ENCODE results near the gene PLA2G6.

The PLA2G6 gene

GRCh38 chr22:38132136-38132535, 49.5 kb downstream of the PLA2G6 start:
- H3K4me3 ChIP-seq (ENCODE audit: low read length), result no peak overlapping the region
- no peaks in the 10 kb centered on the region for H3K9me3 ChIP-seq (ENCODE audit: control insufficient read depth, insufficient read depth, low read length)
- no CpG with 5 or more reads among the region's 7 CpGs for WGBS (ENCODE audit: insufficient coverage, insufficient read length)
- H3K4me1 ChIP-seq (ENCODE audit: control insufficient read depth, insufficient read depth, low read length), result no peaks in the 10 kb centered on the region
- no peak for DNase-seq (ENCODE audit: low read depth, low spot score)
- no peak overlapping the region for H3K27ac ChIP-seq (ENCODE audit: low read length)
- no peaks in the 10 kb centered on the region for H3K36me3 ChIP-seq (ENCODE audit: control insufficient read depth, insufficient read depth, low read length)
- no peaks in the 10 kb centered on the region for H3K27me3 ChIP-seq (ENCODE audit: control insufficient read depth, insufficient read depth, low read length)

GRCh38 chr22:38131399-38131798, 50.2 kb downstream of the PLA2G6 start:
- Histone ChIP-seq H3K27me3 (ENCODE audit: control insufficient read depth, insufficient read depth, low read length) (no peaks in the 10 kb centered on the region), H3K4me3 (ENCODE audit: low read length) (no peak overlapping the region), H3K9me3 (ENCODE audit: control insufficient read depth, insufficient read depth, low read length) (no peaks in the 10 kb centered on the region), H3K36me3 (ENCODE audit: control insufficient read depth, insufficient read depth, low read length) (no peaks in the 10 kb centered on the region; the same call in 1 of the 2 replicates), H3K4me1 (ENCODE audit: control insufficient read depth, insufficient read depth, low read length) (no peaks in the 10 kb centered on the region), H3K27ac (ENCODE audit: low read length) (no peak overlapping the region)
- no CpG with 5 or more reads among the region's 2 CpGs for WGBS (ENCODE audit: insufficient coverage, insufficient read length)
- DNase-seq (ENCODE audit: low read depth, low spot score), result no peak

- DNase-seq (ENCODE audit: low read depth, low spot score), result no peak
- Histone ChIP-seq H3K36me3 (ENCODE audit: control insufficient read depth, insufficient read depth, low read length) (no peaks in the 10 kb centered on the region; the same call in 1 of the 2 replicates), H3K9me3 (ENCODE audit: control insufficient read depth, insufficient read depth, low read length) (no peaks in the 10 kb centered on the region), H3K27me3 (ENCODE audit: control insufficient read depth, insufficient read depth, low read length) (no peaks in the 10 kb centered on the region), H3K27ac (ENCODE audit: low read length) (no peak overlapping the region), H3K4me1 (ENCODE audit: control insufficient read depth, insufficient read depth, low read length) (no peaks in the 10 kb centered on the region; the same call in 1 of the 2 replicates), H3K4me3 (ENCODE audit: low read length) (no peak overlapping the region)
- WGBS (ENCODE audit: insufficient coverage, insufficient read length), result no CpG with 5 or more reads among the region's 9 CpGs
Observed at GRCh38 chr22:38129856-38130255, 51.8 kb downstream of the PLA2G6 start.

- DNase-seq (ENCODE audit: low read depth, low spot score), result no peak
- no CpG with 5 or more reads among the region's 10 CpGs for whole genome bisulfite sequencing (ENCODE audit: insufficient coverage, insufficient read length)
Observed at GRCh38 chr22:38129021-38129420, 52.6 kb downstream of the PLA2G6 start.

GRCh38 chr22:38127869-38128268, 53.8 kb downstream of the PLA2G6 start:
- Histone ChIP-seq H3K27ac (ENCODE audit: low read length) (no peak overlapping the region), H3K36me3 (ENCODE audit: control insufficient read depth, insufficient read depth, low read length) (no peaks in the 10 kb centered on the region; the same call in 1 of the 2 replicates), H3K9me3 (ENCODE audit: control insufficient read depth, insufficient read depth, low read length) (no peaks in the 10 kb centered on the region), H3K27me3 (ENCODE audit: control insufficient read depth, insufficient read depth, low read length) (no peaks in the 10 kb centered on the region), H3K4me3 (ENCODE audit: low read length) (no peak overlapping the region), H3K4me1 (ENCODE audit: control insufficient read depth, insufficient read depth, low read length) (no peaks in the 10 kb centered on the region; the same call in 1 of the 2 replicates)
- WGBS (ENCODE audit: insufficient coverage, insufficient read length), result no CpG with 5 or more reads among the region's 9 CpGs
- DNase-seq (ENCODE audit: low read depth, low spot score), result no peak

More at GRCh38 chr22:38129021-38129420, 52.6 kb downstream of the PLA2G6 start:
- Histone ChIP-seq H3K27me3 (ENCODE audit: control insufficient read depth, insufficient read depth, low read length) (no peaks in the 10 kb centered on the region), H3K9me3 (ENCODE audit: control insufficient read depth, insufficient read depth, low read length) (no peaks in the 10 kb centered on the region), H3K4me1 (ENCODE audit: control insufficient read depth, insufficient read depth, low read length) (no peaks in the 10 kb centered on the region; the same call in 1 of the 2 replicates), H3K4me3 (ENCODE audit: low read length) (no peak overlapping the region), H3K27ac (ENCODE audit: low read length) (no peak overlapping the region), H3K36me3 (ENCODE audit: control insufficient read depth, insufficient read depth, low read length) (no peaks in the 10 kb centered on the region; the same call in 1 of the 2 replicates)

- Histone ChIP-seq H3K27me3 (ENCODE audit: control insufficient read depth, insufficient read depth, low read length) (no peaks in the 10 kb centered on the region), H3K9me3 (ENCODE audit: control insufficient read depth, insufficient read depth, low read length) (no peaks in the 10 kb centered on the region), H3K36me3 (ENCODE audit: control insufficient read depth, insufficient read depth, low read length) (no peaks in the 10 kb centered on the region; the same call in 1 of the 2 replicates), H3K4me3 (ENCODE audit: low read length) (no peak overlapping the region), H3K27ac (ENCODE audit: low read length) (no peak overlapping the region), H3K4me1 (ENCODE audit: control insufficient read depth, insufficient read depth, low read length) (no peaks in the 10 kb centered on the region; the same call in 1 of the 2 replicates)
- DNase-seq (ENCODE audit: low read depth, low spot score), result no peak
- no CpG with 5 or more reads among the region's 23 CpGs for whole genome bisulfite sequencing (ENCODE audit: insufficient coverage, insufficient read length)
Observed at GRCh38 chr22:38126928-38127668, 54.5 kb downstream of the PLA2G6 start.

- no peak overlapping the region for H3K27ac ChIP-seq (ENCODE audit: low read length)
- H3K4me1 ChIP-seq (ENCODE audit: control insufficient read depth, insufficient read depth, low read length), result no peaks in the 10 kb centered on the region; the same call in 1 of the 2 replicates
- no peaks in the 10 kb centered on the region for H3K27me3 ChIP-seq (ENCODE audit: control insufficient read depth, insufficient read depth, low read length)
- H3K4me3 ChIP-seq (ENCODE audit: low read length), result no peak overlapping the region
- H3K9me3 ChIP-seq (ENCODE audit: control insufficient read depth, insufficient read depth, low read length), result no peaks in the 10 kb centered on the region
- DNase-seq (ENCODE audit: low read depth, low spot score), result no peak
- H3K36me3 ChIP-seq (ENCODE audit: control insufficient read depth, insufficient read depth, low read length), result no peaks in the 10 kb centered on the region; the same call in 1 of the 2 replicates
- no CpG with 5 or more reads among the region's 11 CpGs for WGBS (ENCODE audit: insufficient coverage, insufficient read length)
Observed at GRCh38 chr22:38125751-38126201, 55.9 kb downstream of the PLA2G6 start.

GRCh38 chr22:38125038-38125610, 56.5 kb downstream of the PLA2G6 start:
- no peaks in the 10 kb centered on the region for H3K9me3 ChIP-seq (ENCODE audit: control insufficient read depth, insufficient read depth, low read length)
- no peaks in the 10 kb centered on the region for H3K27me3 ChIP-seq (ENCODE audit: control insufficient read depth, insufficient read depth, low read length)
- H3K27ac ChIP-seq (ENCODE audit: low read length), result no peak overlapping the region
- DNase-seq (ENCODE audit: low read depth, low spot score), result no peak
- no peak overlapping the region for H3K4me3 ChIP-seq (ENCODE audit: low read length)
- WGBS (ENCODE audit: insufficient coverage, insufficient read length), result no CpG with 5 or more reads among the region's 14 CpGs
- H3K36me3 ChIP-seq (ENCODE audit: control insufficient read depth, insufficient read depth, low read length), result no peaks in the 10 kb centered on the region; the same call in 1 of the 2 replicates
- no peaks in the 10 kb centered on the region; the same call in 1 of the 2 replicates for H3K4me1 ChIP-seq (ENCODE audit: control insufficient read depth, insufficient read depth, low read length)

- no CpG with 5 or more reads among the region's 21 CpGs for WGBS (ENCODE audit: insufficient coverage, insufficient read length)
- no peak for DNase-seq (ENCODE audit: low read depth, low spot score)
- H3K27ac ChIP-seq (ENCODE audit: low read length), result no peak overlapping the region
Observed at GRCh38 chr22:38124236-38124974, 57.2 kb downstream of the PLA2G6 start.

GRCh38 chr22:38122616-38123015, 59.0 kb downstream of the PLA2G6 start:
- no peak overlapping the region for H3K4me3 ChIP-seq (ENCODE audit: low read length)
- H3K4me1 ChIP-seq (ENCODE audit: control insufficient read depth, insufficient read depth, low read length), result no peaks in the 10 kb centered on the region; the same call in 1 of the 2 replicates
- no CpG with 5 or more reads among the region's 6 CpGs for WGBS (ENCODE audit: insufficient coverage, insufficient read length)
- no peaks in the 10 kb centered on the region for H3K9me3 ChIP-seq (ENCODE audit: control insufficient read depth, insufficient read depth, low read length)
- no peaks in the 10 kb centered on the region for H3K27me3 ChIP-seq (ENCODE audit: control insufficient read depth, insufficient read depth, low read length)
- H3K27ac ChIP-seq (ENCODE audit: low read length), result no peak overlapping the region
- no peak for DNase-seq (ENCODE audit: low read depth, low spot score)
- no peaks in the 10 kb centered on the region; the same call in 1 of the 2 replicates for H3K36me3 ChIP-seq (ENCODE audit: control insufficient read depth, insufficient read depth, low read length)

More at GRCh38 chr22:38124236-38124974, 57.2 kb downstream of the PLA2G6 start:
- Histone ChIP-seq H3K9me3 (ENCODE audit: control insufficient read depth, insufficient read depth, low read length) (no peaks in the 10 kb centered on the region), H3K27me3 (ENCODE audit: control insufficient read depth, insufficient read depth, low read length) (no peaks in the 10 kb centered on the region), H3K4me3 (ENCODE audit: low read length) (no peak overlapping the region), H3K4me1 (ENCODE audit: control insufficient read depth, insufficient read depth, low read length) (no peaks in the 10 kb centered on the region; the same call in 1 of the 2 replicates), H3K36me3 (ENCODE audit: control insufficient read depth, insufficient read depth, low read length) (no peaks in the 10 kb centered on the region; the same call in 1 of the 2 replicates)

Measured in iPS DF 6.9 (cell line).